OCI-LY3 (cell line): ENCODE measurements around the gene MARK4.

Experiments used
- CTCF ChIP-seq: fragments of 200-600, 300-600 bp; sonication (generic); IDR thresholded peaks from 2 replicates; pipeline ENCODE4 v1.5.1; 2014; ENCODE audit warnings: antibody characterized with exemption, low read length, low read depth
- EZH2phosphoT487 ChIP-seq: fragments of 200-600 bp; shearing (Covaris generic); IDR thresholded peaks from 2 replicates; pipeline ENCODE4 v1.6.1; 2018; ENCODE audit warnings: antibody characterized with exemption, mixed run types, low read depth

- TF ChIP-seq CTCF (no peak), EZH2phosphoT487 (no peak)
These were observed 44.7 kb upstream of the MARK4 start for GRCh38 chr19:45206328-45206727.
